Astrocyte (in vitro differentiated cells and primary cell): ENCODE data around the gene ADCY4.

Experiments used
- CTCF ChIP-seq: IDR thresholded peaks from 2 replicates; pipeline ENCODE4 v1.5.1; 2011; ENCODE audit warnings: low read depth, mild to moderate bottlenecking, inconsistent platforms, low read length, moderate library complexity; ENCODE audit not compliant: insufficient read depth
- EZH2 ChIP-seq: IDR thresholded peaks from 2 replicates; pipeline ENCODE4 v1.6.1; 2012; ENCODE audit warnings: mild to moderate bottlenecking, low read length, inconsistent platforms; ENCODE audit not compliant: insufficient read depth

- TF ChIP-seq CTCF (no peak), EZH2 (no peak)
Observed at GRCh38 chr14:24329073-24329663, 5.7 kb downstream of the ADCY4 start.
